HG02763 (cell line): ENCODE results near the gene AWAT1.
"Not testable (repeated sequence)": the region's sequence is repeated elsewhere in the genome, so short reads cannot be mapped to it uniquely, and the experiment has no call there.

Experiments
- ATAC-seq: cut with Tn5 transposase; IDR thresholded peaks from one replicate; pipeline ENCODE4 v1.9.1; 2021; ENCODE audit warnings: mild to moderate bottlenecking, moderate library complexity; ENCODE audit not compliant: unreplicated experiment

The AWAT1 gene

DNA sequence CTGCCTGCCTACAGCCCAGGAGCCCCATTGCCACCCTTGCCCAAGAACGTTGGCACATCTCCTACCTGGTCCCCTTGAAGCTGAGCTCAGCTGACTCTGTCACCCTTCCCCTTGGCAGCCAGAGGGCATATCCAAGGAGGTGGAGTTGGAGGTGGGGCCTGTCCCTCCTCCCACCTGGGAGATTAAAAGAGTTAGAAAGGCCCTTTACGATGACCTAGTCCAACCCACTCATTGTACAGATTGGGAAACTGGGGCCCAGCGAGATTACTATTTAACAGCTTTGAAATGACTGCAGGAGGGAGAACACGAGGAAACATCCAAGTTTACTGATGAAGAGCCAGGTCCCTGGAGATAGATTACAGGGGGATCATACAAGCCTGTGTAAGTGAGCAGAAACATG is 25.6 kb downstream of the AWAT1 start, which contains the start of gene P2RY4:
TSS of gene P2RY4 (minus strand) at position 101 of the 400 bp plus-strand sequence. CDS start 580 bp downstream, outside the sequence.
- no peak for ATAC-seq

DNA sequence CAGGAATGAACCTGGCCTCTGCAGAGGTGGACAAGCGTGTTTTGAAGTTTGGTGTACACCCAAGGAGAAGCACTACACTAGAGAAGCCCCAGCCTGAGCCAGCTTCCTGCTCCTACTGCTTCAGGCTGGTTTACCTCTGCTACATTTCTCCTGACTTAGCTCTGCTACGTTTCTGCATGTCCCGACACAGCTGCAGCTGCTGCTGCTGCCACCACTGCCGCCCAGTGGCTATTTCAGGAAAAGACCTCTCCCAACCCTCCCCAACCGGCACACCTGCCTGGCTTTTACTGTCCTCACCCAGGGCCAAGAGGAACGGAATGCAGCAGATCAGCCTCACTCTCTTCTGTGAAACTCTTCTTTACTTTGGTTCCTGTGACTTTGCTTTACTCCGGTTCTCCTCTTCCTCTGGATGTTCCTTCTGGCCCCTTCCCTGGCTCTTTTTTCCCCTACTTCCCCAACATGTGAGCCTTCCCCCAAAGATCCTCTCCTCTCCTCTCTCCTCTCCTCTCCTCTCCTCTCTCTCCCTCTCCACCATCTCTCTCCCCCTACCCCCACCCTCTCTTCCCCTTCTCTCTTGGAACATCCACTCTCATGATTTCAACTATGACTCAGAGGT is 28.6 kb downstream of the AWAT1 start:
- no peak for ATAC-seq

DNA sequence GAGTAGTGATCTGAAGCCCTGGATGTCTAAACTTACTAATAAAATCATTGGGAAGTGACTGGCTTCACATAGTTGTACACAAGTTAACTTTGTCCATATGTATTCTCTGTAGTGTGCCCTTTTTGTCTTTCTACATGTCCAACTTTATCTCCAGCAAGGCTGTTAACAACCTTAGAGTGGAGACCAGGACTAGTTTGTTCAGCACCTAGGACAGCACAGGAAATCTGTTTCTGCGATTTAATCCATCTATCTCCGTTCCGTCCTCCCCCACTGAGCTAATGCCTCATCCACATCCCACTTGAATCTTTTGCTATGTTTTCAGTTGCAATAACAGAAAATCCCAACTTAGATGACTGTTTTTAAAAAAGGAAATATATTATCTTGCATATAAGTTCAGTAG is 30.3 kb downstream of the AWAT1 start:
- ATAC-seq, result no peak

DNA sequence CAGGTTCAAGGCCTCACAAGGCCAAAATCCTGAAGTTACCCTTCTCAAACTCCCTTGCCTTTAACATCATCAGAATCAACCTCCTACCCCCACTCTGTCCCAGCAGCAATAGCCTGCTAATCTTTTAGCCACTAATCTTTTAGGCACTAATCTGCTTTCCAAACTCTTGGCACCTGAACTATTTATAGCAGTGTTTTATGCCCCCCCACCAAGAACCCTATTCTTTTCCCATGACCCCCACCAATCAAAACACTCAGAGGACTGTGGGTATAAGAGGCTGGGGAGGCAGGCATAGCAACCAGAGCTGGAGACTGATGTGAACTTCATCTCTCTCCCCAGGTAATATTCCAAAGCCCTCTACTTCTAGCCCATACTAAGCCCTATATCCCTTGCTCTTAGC is 33.6 kb downstream of the AWAT1 start, which contains the start of gene ARR3:
TSS of gene ARR3 (plus strand) at position 301 of the 400 bp plus-strand sequence. CDS start 1,052 bp downstream, outside the sequence.
- no peak for ATAC-seq

GRCh38 chrX:70274029-70274428 is 39.6 kb downstream of the AWAT1 start:
- ATAC-seq, result not testable (repeated sequence)

DNA sequence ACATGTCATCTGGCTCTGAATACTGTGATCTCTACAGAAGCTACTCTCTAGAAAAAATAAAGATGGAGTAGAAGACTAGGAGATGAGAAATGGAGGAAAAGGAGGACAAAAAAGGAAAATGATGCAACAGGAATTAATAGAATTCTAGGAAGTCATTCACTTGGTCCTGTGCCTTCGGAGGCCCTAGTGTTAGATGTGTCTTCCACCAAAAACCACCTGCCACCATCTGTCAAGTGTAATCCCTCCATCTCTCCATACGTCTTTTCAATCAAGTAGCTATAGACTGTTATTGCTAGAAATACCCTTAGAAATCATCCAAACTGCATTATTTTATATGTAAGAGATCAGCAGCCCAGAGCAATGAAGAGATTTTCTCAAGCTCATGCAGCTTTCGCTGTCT is 44.6 kb downstream of the AWAT1 start:
- no peak for ATAC-seq

- no peak for ATAC-seq
These were observed 46.1 kb downstream of the AWAT1 start for GRCh38 chrX:70280573-70280972.

- ATAC-seq, result no peak
These were observed 47.5 kb downstream of the AWAT1 start, which contains the start of gene RAB41 for GRCh38 chrX:70281951-70282350. RAB41 (plus strand) TSS chrX:70282172; CDS start chrX:70282218, 46 bp downstream.

DNA sequence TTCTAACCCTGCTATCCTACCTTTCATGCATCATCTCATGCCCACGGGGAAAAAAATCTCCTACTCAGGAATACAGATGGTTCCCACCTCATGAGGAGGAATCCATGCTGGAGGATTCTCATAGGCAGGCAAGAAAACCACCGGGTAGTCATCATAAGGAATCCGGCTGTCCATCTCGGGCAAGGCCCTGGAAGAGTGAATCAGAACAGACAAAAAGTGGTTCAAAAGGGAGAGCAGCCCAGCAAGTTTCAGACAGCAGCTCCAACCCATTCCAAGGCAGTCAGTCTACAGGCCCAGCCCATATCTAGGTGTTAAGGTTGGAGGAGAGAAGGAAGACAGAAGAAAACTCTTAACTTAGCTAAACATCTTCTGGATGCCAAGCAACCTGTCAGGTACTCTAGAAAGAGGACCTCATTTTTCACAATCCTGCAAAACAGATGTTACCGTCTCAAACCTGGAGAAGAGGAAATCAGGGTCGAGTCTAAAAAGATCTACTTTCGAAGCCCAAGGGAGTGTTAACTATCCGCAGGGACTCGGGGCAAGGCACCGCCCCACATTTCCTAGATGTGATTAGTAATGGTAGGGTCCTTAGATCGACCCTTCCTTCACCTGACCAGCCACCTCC is 54.8 kb downstream of the AWAT1 start:
- no peak for ATAC-seq
